Activated T-cell treated with anti-CD3 and anti-CD28 coated beads, Interleukin-2, amount 50 U/mL, for 1 hour (primary cell): ENCODE measurements around the gene CAMTA1.

ENCODE experiments used
- DNase-seq: peaks from one replicate; pipeline ENCODE4 v3.0.0-alpha.2; 2020

The CAMTA1 gene

GRCh38 chr1:7555391-7556185 lies 770.3 kb downstream of the CAMTA1 start:
- DNase-seq: no peak

- DNase-seq: no peak
These were observed 772.1 kb downstream of the CAMTA1 start for GRCh38 chr1:7557301-7557891.

GRCh38 chr1:7558041-7558461 lies 772.8 kb downstream of the CAMTA1 start:
- DNase-seq: no peak

- DNase-seq: no peak
These were observed 773.2 kb downstream of the CAMTA1 start for GRCh38 chr1:7558481-7558880.

- no peak for DNase-seq
These were observed 773.9 kb downstream of the CAMTA1 start for GRCh38 chr1:7558921-7559869.

GRCh38 chr1:7560128-7560527 lies 774.9 kb downstream of the CAMTA1 start:
- DNase-seq: no peak

- no peak for DNase-seq
These were observed 775.4 kb downstream of the CAMTA1 start for GRCh38 chr1:7560601-7561181.

GRCh38 chr1:7561331-7561921 lies 776.2 kb downstream of the CAMTA1 start:
- DNase-seq: no peak

GRCh38 chr1:7561936-7562728 lies 776.9 kb downstream of the CAMTA1 start:
- DNase-seq: no peak

GRCh38 chr1:7562729-7563605 lies 777.7 kb downstream of the CAMTA1 start:
- DNase-seq: no peak

GRCh38 chr1:7564137-7564536 lies 778.9 kb downstream of the CAMTA1 start:
- DNase-seq: no peak

GRCh38 chr1:7565099-7565750 lies 780.0 kb downstream of the CAMTA1 start:
- no peak for DNase-seq

GRCh38 chr1:7566417-7567375 lies 781.4 kb downstream of the CAMTA1 start:
- no peak for DNase-seq

GRCh38 chr1:7567376-7567775 lies 782.1 kb downstream of the CAMTA1 start:
- DNase-seq: no peak

GRCh38 chr1:7568053-7568452 lies 782.8 kb downstream of the CAMTA1 start:
- no peak for DNase-seq

GRCh38 chr1:7568901-7569524 lies 783.8 kb downstream of the CAMTA1 start:
- no peak for DNase-seq

GRCh38 chr1:7570311-7570710 lies 785.1 kb downstream of the CAMTA1 start:
- no peak for DNase-seq

GRCh38 chr1:7572654-7573152 lies 787.4 kb downstream of the CAMTA1 start:
- DNase-seq: no peak
